Mesothelial cell of epicardium (in vitro differentiated cells): ENCODE measurements around the gene PPP1R1B. TPM values are rescaled to one million over a fixed set of nuclear protein-coding genes. Genes with fewer than 3 reads are reported as not detected.
A peak's percentile ranks its signal among the peaks of the same experiment; 100 is the strongest.
"Not testable (repeated sequence)": the region's sequence is repeated elsewhere in the genome, so short reads cannot be mapped to it uniquely, and the experiment has no call there.

Experiments
- DNase-seq, 2 experiments: peaks; one replicate each; pipeline ENCODE4 v3.0.0; 2021; ENCODE audit warnings: low spot score in 2 of 2; ENCODE audit not compliant: unreplicated experiment in 2 of 2
- H3K27ac Mint-ChIP-seq: 2 replicates; pipeline ENCODE4 v1.8.0; 2021; ENCODE audit warnings: mixed read lengths
- H3K27me3 Mint-ChIP-seq: 2 replicates; pipeline ENCODE4 v1.8.0; 2021; ENCODE audit warnings: low read depth, mixed read lengths
- H3K36me3 Mint-ChIP-seq: 2 replicates; pipeline ENCODE4 v1.8.0; 2021; ENCODE audit warnings: mixed read lengths
- H3K4me1 Mint-ChIP-seq: 2 replicates; pipeline ENCODE4 v1.8.0; 2021; ENCODE audit warnings: mixed read lengths
- H3K4me3 Mint-ChIP-seq: 2 replicates; pipeline ENCODE4 v1.8.0; 2021; ENCODE audit warnings: mild to moderate bottlenecking, moderate library complexity, mixed read lengths
- H3K9me3 Mint-ChIP-seq: 2 replicates; pipeline ENCODE4 v1.8.0; 2021; ENCODE audit warnings: mixed read lengths
- CTCF ChIP-seq: fragments of 200-600 bp; sonication (generic); IDR thresholded peaks from one replicate; pipeline ENCODE4 v1.5.0; 2021; ENCODE audit warnings: antibody characterized with exemption; ENCODE audit not compliant: unreplicated experiment
- total RNA-seq: library from RNA; stranded (reverse); gene quantifications from 3 replicates; pipeline ENCODE4 v1.2.1, GENCODE V29; 2021

PPP1R1B gene
- total RNA-seq, 1 donor from 2014 or later, result 0.58 TPM

GRCh38 chr17:39581759-39582085 is 45.0 kb upstream of the PPP1R1B start:
- peaks cover 51% of the 10 kb centered on the region for H3K27me3 Mint-ChIP-seq
- no peaks in the 10 kb centered on the region for H3K36me3 Mint-ChIP-seq
- no peak overlapping the region for H3K4me3 Mint-ChIP-seq
- DNase-seq, result no peak
- H3K4me1 Mint-ChIP-seq, result peaks cover 11% of the 10 kb centered on the region
- no peaks in the 10 kb centered on the region for H3K9me3 Mint-ChIP-seq
- no peak for TF ChIP-seq CTCF
- H3K27ac Mint-ChIP-seq, result no peak overlapping the region

GRCh38 chr17:39582658-39583057 is 44.1 kb upstream of the PPP1R1B start:
- TF ChIP-seq CTCF, result no peak
- DNase-seq, result no peak
- H3K4me3 Mint-ChIP-seq, result no peak overlapping the region
- H3K9me3 Mint-ChIP-seq, result no peaks in the 10 kb centered on the region
- no peak overlapping the region for H3K27ac Mint-ChIP-seq
- peaks cover 57% of the 10 kb centered on the region for H3K27me3 Mint-ChIP-seq
- H3K4me1 Mint-ChIP-seq, result peaks cover 11% of the 10 kb centered on the region
- H3K36me3 Mint-ChIP-seq, result no peaks in the 10 kb centered on the region

- H3K9me3 Mint-ChIP-seq, H3K27ac Mint-ChIP-seq, H3K4me3 Mint-ChIP-seq, H3K36me3 Mint-ChIP-seq, H3K4me1 Mint-ChIP-seq, DNase-seq: not testable (repeated sequence)
- H3K27me3 Mint-ChIP-seq, result peaks cover 81% of the 10 kb centered on the region
Observed at GRCh38 chr17:39590180-39590579, 36.6 kb upstream of the PPP1R1B start.

GRCh38 chr17:39591958-39592954 is 34.5 kb upstream of the PPP1R1B start:
- no peak for TF ChIP-seq CTCF
- Mint-ChIP-seq H3K27ac (no peak overlapping the region), H3K4me3 (no peak overlapping the region), H3K36me3 (no peaks in the 10 kb centered on the region), H3K9me3 (no peaks in the 10 kb centered on the region), H3K4me1 (no peaks in the 10 kb centered on the region), H3K27me3 (peaks cover 94% of the 10 kb centered on the region)
- peak in 1 of 2 experiments; percentile 69 for DNase-seq

GRCh38 chr17:39593371-39593770 is 33.4 kb upstream of the PPP1R1B start:
- H3K27me3 Mint-ChIP-seq, result peaks cover 95% of the 10 kb centered on the region
- no peak for TF ChIP-seq CTCF
- no peaks in the 10 kb centered on the region for H3K4me1 Mint-ChIP-seq
- no peak overlapping the region for H3K4me3 Mint-ChIP-seq
- no peaks in the 10 kb centered on the region for H3K36me3 Mint-ChIP-seq
- no peak overlapping the region for H3K27ac Mint-ChIP-seq
- no peaks in the 10 kb centered on the region for H3K9me3 Mint-ChIP-seq
- no peak for DNase-seq

GRCh38 chr17:39595294-39595693 is 31.5 kb upstream of the PPP1R1B start:
- peaks cover 2% of the 10 kb centered on the region for H3K4me1 Mint-ChIP-seq
- H3K27me3 Mint-ChIP-seq, result peaks cover 96% of the 10 kb centered on the region
- H3K36me3 Mint-ChIP-seq, result no peaks in the 10 kb centered on the region
- TF ChIP-seq CTCF, result no peak
- H3K27ac Mint-ChIP-seq, result no peak overlapping the region
- no peak for DNase-seq
- no peaks in the 10 kb centered on the region for H3K9me3 Mint-ChIP-seq
- H3K4me3 Mint-ChIP-seq, result no peak overlapping the region
